Upper lobe of left lung (tissue), 4 donors: ENCODE measurements around the gene PLD5.

ENCODE experiments used
- POLR2A ChIP-seq, 4 donors: fragments of 450-650 bp; IDR thresholded peaks; one replicate each; pipeline ENCODE4 v1.5.1; 2016 to 2017; ENCODE audit warnings: antibody characterized with exemption in 4 of 4, mild to moderate bottlenecking in 2 of 4
- POLR2AphosphoS5 ChIP-seq, 2 donors: sonication (generic); formaldehyde crosslinking; IDR thresholded peaks; one replicate each; pipeline ENCODE4 v1.5.1; 2017; ENCODE audit warnings: antibody characterized with exemption in 2 of 2
- TF ChIP-seq, protein P1 (sequence below), 6 experiments: fragments of 450-650 bp in 4 of 6; fragments of 200-600 bp in 2 of 6; sonication (generic) in 2 of 6; IDR thresholded peaks; one replicate each; pipeline ENCODE4 v1.5.1; 2016 to 2019; ENCODE audit warnings: antibody characterized with exemption in 6 of 6

GRCh38 chr1:242081446-242081845 is 443.1 kb downstream of the PLD5 start:
- TF ChIP-seq POLR2A (IDR thresholded peaks at IDR 0.05) (no peak), POLR2AphosphoS5 (IDR thresholded peaks at IDR 0.05) (no peak)
- TF ChIP-seq, protein P1, sequence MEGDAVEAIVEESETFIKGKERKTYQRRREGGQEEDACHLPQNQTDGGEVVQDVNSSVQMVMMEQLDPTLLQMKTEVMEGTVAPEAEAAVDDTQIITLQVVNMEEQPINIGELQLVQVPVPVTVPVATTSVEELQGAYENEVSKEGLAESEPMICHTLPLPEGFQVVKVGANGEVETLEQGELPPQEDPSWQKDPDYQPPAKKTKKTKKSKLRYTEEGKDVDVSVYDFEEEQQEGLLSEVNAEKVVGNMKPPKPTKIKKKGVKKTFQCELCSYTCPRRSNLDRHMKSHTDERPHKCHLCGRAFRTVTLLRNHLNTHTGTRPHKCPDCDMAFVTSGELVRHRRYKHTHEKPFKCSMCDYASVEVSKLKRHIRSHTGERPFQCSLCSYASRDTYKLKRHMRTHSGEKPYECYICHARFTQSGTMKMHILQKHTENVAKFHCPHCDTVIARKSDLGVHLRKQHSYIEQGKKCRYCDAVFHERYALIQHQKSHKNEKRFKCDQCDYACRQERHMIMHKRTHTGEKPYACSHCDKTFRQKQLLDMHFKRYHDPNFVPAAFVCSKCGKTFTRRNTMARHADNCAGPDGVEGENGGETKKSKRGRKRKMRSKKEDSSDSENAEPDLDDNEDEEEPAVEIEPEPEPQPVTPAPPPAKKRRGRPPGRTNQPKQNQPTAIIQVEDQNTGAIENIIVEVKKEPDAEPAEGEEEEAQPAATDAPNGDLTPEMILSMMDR (IDR thresholded peaks at IDR 0.05), result no peak
